GM21786 (cell line): ENCODE results near the gene MBOAT2.
"Not testable (repeated sequence)": the region's sequence is repeated elsewhere in the genome, so short reads cannot be mapped to it uniquely, and the experiment has no call there.

Source experiments
- ATAC-seq: cut with Tn5 transposase; IDR thresholded peaks from one replicate; pipeline ENCODE4 v1.9.1; 2021; ENCODE audit not compliant: unreplicated experiment

The MBOAT2 gene

DNA sequence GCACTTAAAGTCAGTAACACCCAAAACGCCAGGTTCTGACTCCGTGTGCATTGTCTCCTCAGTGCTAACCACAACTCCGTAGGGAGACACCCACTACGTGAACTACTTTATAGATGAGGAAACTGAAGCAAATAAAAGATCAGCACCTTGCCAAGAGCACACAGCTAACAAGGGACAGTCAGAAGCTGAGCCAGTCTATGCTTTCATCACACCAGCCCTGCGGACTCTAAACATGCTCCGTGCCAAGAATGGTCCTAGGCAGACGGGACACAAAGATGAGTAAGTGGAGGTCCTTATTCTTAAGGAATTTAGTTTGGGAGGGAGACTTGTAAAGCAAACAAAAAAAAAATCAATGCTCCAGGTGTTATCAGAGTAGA is 9.6 kb downstream of the MBOAT2 start:
- no peak for ATAC-seq

DNA sequence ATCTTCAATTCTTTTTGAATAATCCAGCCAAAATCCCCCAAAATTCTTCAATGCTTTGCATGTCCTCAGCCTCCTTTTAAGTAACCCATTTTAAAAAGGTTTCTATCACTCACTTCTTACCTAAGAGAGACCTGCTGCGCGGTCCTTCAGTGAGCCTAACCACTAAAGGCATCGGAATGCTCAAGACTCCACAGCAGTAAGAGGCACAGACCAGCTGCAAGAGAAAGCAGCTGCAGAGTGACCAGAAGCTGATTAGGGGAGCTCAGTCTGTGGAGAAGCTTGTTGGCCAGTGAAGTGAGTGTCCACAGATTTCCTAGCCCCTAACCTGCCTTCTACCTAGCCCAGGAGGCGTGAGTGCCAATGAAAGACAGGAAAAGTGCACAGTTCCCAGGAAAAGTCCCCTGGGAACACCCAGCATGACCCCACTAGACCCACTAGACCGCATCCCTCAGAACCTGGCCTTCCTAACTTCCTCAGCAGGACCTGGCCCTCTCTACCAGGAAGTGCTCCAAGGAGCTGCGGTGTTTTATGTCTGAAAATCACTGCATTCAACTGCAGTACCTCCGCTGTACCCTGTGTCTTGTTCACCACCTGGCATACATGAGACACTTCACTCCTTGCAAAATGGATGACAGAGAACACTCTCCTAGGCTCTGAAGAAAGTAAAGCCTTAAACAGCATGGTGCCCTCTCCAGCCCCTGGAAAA is 10.1 kb downstream of the MBOAT2 start:
- no peak for ATAC-seq

DNA sequence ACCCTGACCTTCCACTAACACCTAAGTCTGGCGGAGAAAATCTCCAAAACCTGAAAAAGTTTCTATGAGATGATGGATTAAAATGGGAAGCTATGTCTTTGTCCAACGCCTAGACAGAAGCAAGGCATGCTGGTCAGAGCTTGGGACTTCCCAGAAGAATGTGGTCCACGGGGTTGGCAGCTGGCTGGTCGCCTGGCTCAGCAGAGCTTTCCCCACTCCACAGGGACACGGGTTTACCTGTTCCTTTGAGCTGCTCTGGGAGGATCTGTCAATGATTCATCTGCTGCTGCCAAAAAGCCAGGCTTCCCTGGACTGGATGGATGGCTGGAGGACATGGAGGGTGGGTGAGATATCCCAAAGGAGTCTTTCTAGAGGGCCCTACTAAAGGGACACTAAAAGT is 10.8 kb downstream of the MBOAT2 start:
- ATAC-seq = no peak

DNA sequence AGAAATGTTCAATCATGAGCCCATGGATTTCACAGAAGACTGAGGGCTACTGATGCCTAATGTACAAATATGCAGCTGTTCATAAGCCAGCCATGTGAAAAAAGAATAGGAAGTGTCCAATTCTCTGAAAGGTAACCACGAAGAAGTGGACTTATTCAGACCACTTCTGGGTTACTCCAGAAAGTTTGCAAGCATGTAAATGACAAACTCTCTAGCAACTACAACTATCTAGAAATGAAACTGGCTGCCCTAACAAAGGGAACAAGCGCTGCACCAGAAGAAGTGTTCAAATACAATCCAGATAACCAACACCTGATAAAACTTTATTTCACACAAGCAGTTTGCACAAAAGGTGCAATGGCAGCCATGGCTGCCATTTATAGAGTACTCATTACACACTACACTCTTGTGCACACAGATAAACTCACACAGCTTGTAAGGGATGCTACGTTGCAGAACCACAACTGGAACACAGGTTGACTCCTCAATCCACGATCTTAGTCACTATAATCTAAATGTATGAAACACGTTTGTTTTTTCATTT is 13.9 kb downstream of the MBOAT2 start:
- ATAC-seq = no peak

DNA sequence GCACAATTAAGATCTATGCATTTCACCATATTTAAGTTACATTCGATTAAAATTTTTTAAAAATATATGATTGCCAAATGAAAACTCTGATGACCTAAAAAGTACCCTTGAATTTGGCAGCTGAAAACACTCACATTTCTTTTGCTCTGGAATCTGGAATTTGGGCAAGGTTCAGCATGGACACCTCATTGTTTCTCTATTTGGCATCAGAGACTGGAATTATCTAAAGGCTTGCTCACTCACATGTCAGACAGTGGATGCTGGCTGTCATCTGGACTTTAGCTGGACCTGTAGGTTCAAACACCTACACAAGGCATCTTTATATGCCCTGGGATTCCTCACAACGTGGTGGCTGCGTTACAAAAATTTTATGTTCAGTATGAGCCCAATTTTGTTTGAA is 16.1 kb downstream of the MBOAT2 start:
- ATAC-seq = no peak

DNA sequence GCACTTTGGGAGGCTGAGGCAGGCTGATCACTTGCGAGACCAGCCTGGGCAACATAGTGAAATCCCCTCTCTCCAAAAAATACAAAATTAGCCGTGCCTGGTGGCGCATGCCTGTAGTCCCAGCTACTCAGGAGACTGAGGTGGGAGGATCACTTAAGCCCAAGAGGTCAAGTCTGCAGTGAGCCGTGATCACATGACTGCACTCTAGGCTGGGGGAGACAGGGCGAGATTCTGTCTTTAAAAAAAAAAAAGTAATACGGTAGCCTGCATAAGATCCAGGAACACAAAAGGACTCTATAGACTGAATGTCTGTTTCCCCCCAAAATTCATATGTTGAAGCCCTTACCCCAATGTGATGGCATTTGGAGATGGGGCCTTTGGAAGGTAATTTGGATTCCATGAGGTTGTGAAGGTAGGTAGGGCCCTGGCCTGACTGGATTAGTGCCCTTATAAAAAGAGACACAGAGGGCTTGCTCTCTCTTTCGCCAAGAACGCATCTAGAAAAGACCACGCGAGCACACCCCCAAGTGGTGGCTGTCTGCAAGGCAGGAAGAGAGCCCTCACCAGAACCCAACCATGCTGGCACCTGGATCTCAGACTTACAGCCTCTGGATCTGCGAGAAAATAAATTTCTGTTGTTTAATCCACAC is 17.0 kb downstream of the MBOAT2 start:
- ATAC-seq = no peak

DNA sequence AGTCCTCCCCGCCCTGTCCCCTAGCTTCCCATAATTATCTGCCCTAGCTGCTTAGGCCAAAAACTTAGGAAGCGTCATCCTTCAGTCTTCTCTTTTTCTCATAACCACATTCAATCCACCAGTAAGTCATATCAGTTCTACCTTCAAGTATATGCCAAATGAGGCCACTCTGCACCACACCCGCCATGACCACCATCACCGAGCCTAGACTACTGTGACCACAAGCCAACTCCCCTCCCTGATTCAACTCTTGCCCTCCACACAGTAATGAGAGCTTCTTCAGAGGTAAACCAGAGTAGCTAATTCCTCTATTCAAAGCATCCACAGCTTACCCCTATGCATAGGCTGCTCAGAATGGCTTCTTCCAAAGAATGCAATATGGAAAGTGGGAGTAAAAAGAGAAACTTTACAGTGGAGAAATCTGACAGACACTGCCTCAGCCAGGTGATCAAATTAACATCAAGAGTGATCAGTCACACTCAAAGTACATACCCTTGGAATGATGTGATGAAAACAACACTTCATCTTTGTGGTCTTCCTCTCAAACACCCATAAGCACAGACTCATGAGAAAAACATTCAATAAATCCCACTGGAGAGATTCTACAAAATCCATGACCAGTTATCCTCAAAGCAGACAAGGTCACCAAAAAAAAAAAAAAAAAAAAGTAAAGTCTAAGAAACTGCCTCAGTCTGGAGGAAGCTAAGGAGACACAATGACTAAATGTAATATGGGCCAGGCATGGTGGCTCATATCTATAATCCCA is 17.7 kb downstream of the MBOAT2 start:
- no peak for ATAC-seq

DNA sequence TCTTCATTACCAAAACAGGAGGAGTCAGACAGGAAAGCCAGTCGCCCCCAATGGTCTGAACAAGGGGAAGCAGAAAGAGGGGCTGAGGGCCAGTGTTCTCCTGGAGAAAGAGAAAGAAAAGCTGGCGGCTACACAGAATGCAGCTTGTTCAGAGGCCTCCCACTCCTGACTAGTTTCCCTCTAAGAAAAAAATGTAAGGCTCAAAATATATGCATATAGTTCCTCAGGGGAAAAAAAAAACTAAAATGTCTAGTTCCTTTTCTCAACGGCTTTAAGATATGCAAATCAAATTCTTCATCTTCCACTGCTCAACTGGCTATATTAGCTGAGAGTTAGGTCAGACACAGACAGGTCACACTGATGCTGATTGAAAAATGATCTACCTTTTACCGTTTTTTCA is 18.6 kb downstream of the MBOAT2 start:
- no peak for ATAC-seq

DNA sequence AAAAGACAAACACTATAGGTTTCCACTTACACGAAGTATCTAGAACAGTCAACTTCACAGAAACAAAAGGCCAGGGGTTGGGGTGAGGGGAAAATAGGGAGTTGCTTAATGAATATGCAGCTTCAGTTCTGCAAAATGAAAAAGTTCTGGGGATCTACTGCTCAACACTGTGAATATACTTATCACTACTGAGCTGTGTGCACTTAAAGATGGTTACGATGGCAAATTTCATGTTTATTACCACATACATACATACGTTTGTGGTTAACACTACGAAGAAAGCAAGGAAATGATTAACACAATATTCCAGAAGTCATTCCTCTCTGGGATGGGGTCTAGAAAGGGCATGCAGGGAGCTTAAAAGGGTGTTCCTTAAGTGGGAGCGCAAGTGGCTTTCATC is 19.3 kb downstream of the MBOAT2 start:
- ATAC-seq = peak; percentile 49

DNA sequence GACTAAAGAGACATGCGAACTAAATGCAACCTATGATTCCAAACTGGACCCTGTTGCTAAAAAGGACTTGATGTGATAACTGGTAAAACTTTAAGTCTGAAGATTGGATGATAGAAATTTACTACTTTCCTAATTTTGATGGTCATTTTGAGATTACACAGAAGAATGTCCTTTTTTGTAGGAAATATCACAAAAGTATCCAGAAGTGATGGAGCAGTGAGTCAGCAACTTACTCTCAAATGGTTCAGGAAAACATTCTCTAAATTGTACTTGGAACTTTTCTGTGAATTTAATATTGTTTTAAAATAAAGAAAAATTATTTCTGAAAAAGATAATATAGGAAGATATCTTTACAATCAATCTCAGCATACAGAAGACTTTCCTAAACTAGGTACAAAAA is 19.9 kb downstream of the MBOAT2 start:
- no peak for ATAC-seq

DNA sequence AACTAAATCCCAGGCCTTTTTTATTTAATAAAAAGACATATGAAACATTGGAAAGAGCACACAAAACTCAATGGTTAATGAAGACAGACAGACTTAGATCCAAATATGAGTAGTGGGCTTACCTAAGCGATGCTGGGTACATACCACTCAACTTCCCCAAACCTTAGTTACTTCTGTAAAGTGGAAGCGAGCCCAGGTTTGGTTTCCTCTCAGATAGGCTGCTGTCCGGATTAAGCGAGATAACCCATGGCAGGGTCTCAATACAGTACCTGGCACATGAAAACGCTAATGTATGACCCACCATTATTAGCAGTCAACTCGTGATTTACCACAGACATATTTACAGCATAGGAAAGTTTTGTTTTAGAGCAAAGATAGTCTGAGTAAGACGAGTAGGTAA is 21.6 kb downstream of the MBOAT2 start:
- no peak for ATAC-seq

DNA sequence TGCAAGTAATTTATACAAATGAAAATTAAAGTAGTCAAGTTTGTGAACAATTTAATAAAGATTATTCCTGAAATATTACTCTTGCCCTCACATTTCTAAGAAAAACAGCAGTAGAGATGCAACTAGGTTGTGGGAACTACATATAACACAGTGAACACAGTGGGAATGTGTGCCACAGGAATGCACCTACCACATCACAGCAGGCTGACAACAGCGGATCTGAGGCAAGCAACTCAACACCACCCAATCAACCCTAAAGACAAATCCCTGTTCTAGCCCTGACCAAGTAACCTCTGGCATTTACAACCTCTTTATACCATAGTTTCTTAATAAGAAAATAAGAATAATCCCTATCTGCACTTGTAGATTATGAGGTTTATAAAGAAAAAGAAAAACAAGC is 23.4 kb downstream of the MBOAT2 start:
- no peak for ATAC-seq

DNA sequence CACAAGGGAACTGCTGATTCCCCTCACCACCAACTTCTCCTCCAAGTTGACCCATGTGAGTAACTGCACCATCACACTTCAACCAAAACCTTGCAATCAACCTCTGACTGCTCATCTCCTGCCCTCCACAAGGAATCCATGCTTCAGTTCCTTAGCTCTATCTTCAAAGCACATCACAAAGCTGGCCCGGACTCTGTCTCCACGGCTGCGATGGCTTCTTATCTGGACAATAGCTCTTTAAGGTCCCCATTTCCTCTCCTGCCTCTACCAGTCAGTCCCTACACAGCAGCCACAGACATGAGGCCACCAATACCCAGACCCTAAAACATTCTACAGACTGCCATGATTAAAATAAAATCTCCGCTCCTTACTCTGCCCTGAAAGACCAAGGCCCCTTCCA is 25.7 kb downstream of the MBOAT2 start:
- no peak for ATAC-seq

DNA sequence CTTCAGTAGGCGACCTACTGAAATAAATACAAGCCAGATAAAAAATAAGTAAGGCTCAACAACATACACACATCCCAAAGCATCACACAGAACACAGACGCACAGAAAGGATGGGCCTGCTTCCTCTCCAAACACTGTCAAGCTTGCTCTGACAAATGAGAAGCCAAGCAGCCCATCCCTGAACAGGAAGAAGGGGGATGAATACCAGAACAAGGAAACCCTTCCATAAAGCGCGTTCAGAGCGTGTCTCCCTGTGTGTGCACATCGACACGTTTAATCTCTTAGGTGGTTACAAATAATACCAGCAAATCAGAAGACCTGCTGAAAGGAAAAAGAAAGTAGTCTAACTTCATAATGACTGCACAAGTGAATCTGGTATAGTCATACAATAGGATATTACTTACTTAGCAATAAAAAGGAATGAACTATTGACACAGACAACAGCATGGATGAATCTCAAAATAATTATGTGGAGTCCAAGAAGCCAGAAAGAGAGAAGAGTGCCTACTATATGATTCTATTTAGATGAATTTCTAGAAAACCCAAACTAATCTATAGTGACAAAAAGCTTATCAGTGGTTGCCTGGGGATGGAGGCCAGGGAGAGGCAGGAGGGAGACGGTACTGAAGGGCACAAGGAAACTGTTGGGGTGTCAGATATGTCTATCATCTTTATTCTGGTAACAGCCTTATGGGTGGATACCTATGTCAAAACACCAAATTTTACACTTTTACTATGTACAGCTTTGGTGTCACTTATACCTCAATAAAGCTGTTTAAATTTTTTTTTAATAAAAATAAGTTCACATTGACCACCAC is 26.8 kb downstream of the MBOAT2 start:
- ATAC-seq = no peak

DNA sequence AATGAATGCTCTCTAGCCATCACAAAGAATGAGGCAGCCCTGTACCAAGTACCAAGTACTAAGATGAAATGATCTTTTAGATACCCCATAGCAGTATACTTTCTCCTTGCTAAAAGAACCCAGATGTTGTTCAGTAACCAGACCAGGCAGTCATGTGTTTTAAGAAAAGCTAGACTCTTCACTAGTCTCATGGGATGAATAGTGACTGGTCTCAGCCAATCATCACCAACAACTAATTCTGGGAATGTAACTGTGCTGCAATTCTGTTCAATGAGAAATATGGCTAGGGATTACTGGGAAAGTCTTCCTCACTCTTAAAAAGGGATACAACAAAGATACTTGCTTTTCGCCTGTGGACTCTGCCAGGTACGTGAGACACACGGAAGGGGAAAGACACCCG is 29.5 kb downstream of the MBOAT2 start:
- no peak for ATAC-seq

DNA sequence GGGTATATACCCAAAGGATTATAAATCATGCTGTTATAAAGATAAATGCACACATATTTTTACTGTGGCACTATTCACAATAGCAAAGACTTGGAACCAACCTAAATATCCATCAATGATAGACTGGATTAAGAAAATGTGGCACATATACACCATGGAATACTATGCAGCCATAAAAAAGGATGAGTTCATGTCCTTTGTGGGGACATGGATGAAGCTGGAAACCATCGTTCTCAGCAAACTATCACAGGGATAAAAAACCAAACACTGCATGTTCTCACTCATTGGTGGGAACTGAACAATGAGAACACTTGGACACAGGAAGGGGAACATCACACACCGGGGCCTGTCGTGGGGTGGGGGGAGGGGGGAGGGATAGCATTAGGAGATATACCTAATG is 30.5 kb downstream of the MBOAT2 start:
- not testable (repeated sequence) for ATAC-seq

DNA sequence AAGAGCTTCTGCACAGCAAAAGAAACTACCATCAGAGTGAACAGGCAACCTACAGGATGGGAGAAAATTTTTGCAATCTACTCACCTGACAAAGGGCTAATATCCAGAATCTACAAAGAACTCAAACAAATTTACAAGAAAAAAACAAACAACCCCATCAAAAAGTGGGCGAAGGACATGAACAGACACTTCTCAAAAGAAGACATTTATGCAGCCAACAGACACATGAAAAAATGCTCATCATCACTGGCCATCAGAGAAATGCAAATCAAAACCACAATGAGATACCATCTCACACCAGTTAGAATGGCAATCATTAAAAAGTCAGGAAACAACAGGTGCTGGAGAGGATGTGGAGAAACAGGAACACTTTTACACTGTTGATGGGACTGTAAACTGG is 30.9 kb downstream of the MBOAT2 start:
- ATAC-seq = not testable (repeated sequence)

DNA sequence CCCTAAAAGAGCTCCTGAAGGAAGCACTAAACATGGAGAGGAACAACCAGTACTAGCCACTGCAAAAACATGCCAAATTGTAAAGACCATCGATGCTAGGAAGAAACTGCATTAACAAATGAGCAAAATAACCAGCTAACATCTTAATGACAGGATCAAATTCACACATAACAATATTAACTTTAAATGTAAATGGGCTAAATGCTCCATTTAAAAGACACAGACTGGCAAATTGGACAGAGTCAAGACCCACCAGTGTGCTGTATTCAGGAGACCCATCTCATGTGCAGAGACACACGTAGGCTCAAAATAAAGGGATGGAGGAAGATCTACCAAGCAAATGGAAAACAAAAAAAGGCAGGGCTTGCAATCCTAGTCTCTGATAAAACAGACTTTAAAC is 34.1 kb downstream of the MBOAT2 start:
- not testable (repeated sequence) for ATAC-seq

DNA sequence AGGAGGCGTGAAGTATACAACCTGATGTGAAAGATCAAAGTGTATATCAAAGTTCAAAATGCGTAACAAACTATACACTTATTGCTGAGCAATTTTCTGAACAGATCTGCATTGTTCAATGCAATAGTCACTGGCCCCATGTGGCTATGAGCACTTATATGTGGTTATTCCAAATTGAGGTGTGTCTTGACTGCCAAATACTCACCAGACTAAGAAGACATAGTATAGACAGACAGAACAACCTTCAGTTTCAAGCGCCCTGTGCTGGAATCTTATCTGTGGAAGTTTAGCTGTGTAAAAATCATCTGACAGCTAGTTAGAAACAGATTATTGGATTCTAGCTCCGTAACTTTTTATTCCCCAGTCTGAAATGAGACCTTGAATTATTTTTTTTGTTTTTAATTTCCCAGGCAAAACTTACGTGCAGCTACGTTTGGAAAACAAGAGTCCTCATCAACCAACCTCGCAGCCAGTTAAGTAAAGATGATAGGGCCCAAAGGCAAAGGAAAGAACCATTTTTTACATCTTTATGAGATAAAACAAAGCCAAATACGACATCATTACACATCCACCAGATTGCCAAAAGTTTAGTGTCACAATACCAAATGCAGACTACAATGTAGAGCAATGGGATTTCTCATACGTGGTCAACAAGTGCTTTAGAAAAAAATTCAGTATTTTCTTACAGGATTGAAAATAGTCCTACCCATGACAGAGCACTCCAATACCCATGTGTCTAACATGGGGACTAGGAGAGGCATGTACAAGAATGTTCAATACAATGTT is 37.2 kb downstream of the MBOAT2 start:
- ATAC-seq = no peak

DNA sequence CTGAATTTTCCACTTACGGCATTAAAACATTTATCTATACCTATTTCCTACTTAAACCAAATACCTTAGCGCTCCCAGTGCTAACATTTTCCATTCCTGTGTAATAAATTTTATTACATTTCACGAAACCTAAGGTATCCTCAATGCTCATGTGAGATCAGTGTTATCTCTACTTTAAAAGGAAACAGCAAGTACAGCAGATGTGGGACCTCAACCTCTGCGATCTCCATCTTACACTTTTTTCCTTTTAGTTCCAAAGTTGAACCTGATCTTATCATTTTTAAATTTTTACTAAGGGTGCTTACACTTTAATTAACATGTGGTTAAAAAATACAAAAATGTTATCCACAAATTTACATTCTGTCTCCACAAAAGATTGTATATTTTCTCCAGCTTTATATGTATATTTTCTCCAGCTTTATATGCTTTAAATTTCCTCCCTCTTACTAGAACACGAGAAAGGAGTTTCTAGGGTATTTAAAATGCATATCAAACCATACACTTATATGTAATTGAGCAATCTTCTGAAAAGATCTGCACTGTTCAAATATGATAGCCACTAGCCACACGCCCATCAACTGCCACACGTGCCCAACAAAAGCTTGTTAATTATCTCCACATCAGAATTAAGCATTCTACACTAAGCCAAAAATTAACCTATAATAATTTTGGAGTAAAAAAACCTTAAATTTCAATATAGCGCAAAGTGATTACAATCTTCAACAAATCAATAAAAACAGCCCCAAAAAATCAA is 38.1 kb downstream of the MBOAT2 start:
- no peak for ATAC-seq
